Measurements from ENCODE around the gene DHX29.

GRCh38 chr5:55250064-55250463 is 57.4 kb downstream of the DHX29 start:
- TF ChIP-seq POLR2A (IDR thresholded peaks at IDR 0.05) (no peak), CTCF (IDR thresholded peaks at IDR 0.05) (no peak), POLR2AphosphoS5 (IDR thresholded peaks at IDR 0.05) (no peak), EP300 (IDR thresholded peaks at IDR 0.05) (no peak)

Data from gastroesophageal sphincter (tissue), 3 donors.